ENCODE data around the gene MACROD2. TPM values are rescaled to one million over a fixed set of nuclear protein-coding genes. Genes with fewer than 3 reads are reported as not detected.
"Not testable (repeated sequence)": the region's sequence is repeated elsewhere in the genome, so short reads cannot be mapped to it uniquely, and the experiment has no call there.

MACROD2 gene
- total RNA-seq, 1 experiment from 2014 or later: 3.7 TPM

GRCh38 chr20:14925300-14925699 is 930.0 kb downstream of the MACROD2 start:
- H3K36me3 ChIP-seq (ENCODE audit: control insufficient read depth in 1 of 2, insufficient read depth in 2 of 2, low read length in 2 of 2): no peaks in the 10 kb centered on the region
- ChIA-PET RAD21 (ENCODE audit: low non-redundant PET in 1 of 2, low total read pairs in 2 of 2, uncharacterized antibody in 2 of 2, unreplicated experiment in 2 of 2) (no interaction called here), POLR2A (no interaction called here), CTCF (no interaction called here)
- ATAC-seq (no peak), DNase-seq (ENCODE audit: low read depth, low spot score) (no peak)
- TF ChIP-seq EZH2phosphoT487 (IDR thresholded peaks at IDR 0.05; ENCODE audit: borderline replicate concordance) (no peak), EZH2 (IDR thresholded peaks at IDR 0.05) (no peak), RAD21 (IDR thresholded peaks at IDR 0.05; ENCODE audit: low read depth) (no peak), SIN3A (IDR thresholded peaks at IDR 0.05; ENCODE audit: low read depth) (no peak), SRF (IDR thresholded peaks at IDR 0.05; ENCODE audit: low read depth) (no peak), ZNF274 (IDR thresholded peaks at IDR 0.05; ENCODE audit: low read depth, low read length) (no peak), SP1 (IDR thresholded peaks at IDR 0.05; ENCODE audit: low read depth) (no peak), REST (IDR thresholded peaks at IDR 0.05; ENCODE audit: low read depth) (no peak), ELF1 (IDR thresholded peaks at IDR 0.05; ENCODE audit: borderline replicate concordance, low read depth) (no peak), YY1 (IDR thresholded peaks at IDR 0.05; ENCODE audit: extremely low read depth, insufficient replicate concordance, low read depth, low read length) (no peak), EGR1 (IDR thresholded peaks at IDR 0.05; ENCODE audit: low read depth) (no peak), CBX3 (IDR thresholded peaks at IDR 0.05; ENCODE audit: low read depth) (no peak)
- TF ChIP-seq, protein P1, sequence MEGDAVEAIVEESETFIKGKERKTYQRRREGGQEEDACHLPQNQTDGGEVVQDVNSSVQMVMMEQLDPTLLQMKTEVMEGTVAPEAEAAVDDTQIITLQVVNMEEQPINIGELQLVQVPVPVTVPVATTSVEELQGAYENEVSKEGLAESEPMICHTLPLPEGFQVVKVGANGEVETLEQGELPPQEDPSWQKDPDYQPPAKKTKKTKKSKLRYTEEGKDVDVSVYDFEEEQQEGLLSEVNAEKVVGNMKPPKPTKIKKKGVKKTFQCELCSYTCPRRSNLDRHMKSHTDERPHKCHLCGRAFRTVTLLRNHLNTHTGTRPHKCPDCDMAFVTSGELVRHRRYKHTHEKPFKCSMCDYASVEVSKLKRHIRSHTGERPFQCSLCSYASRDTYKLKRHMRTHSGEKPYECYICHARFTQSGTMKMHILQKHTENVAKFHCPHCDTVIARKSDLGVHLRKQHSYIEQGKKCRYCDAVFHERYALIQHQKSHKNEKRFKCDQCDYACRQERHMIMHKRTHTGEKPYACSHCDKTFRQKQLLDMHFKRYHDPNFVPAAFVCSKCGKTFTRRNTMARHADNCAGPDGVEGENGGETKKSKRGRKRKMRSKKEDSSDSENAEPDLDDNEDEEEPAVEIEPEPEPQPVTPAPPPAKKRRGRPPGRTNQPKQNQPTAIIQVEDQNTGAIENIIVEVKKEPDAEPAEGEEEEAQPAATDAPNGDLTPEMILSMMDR (IDR thresholded peaks at IDR 0.05 in 2 of 3, conservative IDR thresholded peaks at IDR 0.05 in 1 of 3; ENCODE audit: borderline replicate concordance in 1 of 3, insufficient read depth in 1 of 3, low read depth in 2 of 3, low read length in 2 of 3): no peak
- no peak overlapping the region for H3K4me3 ChIP-seq (replicated peaks in 1 of 2; ENCODE audit: low read depth in 1 of 2, low read length in 2 of 2)
- H3K9ac ChIP-seq (ENCODE audit: low read length): no peak overlapping the region
- H3K79me2 ChIP-seq (ENCODE audit: insufficient read depth, low read length): no peaks in the 10 kb centered on the region
- peaks cover 6% of the 10 kb centered on the region in 2 experiments; a peak in 2 of 4 replicates for H3K4me1 ChIP-seq (ENCODE audit: control insufficient read depth in 1 of 2, insufficient read depth in 2 of 2, low read length in 2 of 2)
- H3K9me2 ChIP-seq (ENCODE audit: insufficient read depth): no peaks in the 10 kb centered on the region
- no peaks in the 10 kb centered on the region for H3K9me3 ChIP-seq (ENCODE audit: control insufficient read depth in 1 of 2, insufficient read depth in 1 of 2, low read depth in 1 of 2, low read length in 2 of 2)
- no TSS peak for BruUV-seq (replicated peaks)
- H2AFZ ChIP-seq (ENCODE audit: low read depth, low read length, poor library complexity, severe bottlenecking): no peak overlapping the region
- intact Hi-C loops (cut with micrococcal nuclease): no loop called here
- no peak overlapping the region for H3K4me2 ChIP-seq (ENCODE audit: low read length)
- no peaks in the 10 kb centered on the region for H3K27me3 ChIP-seq (ENCODE audit: insufficient read depth, low read length)
- H3K27ac ChIP-seq (ENCODE audit: low read depth, low read length): no peak overlapping the region
- H4K20me1 ChIP-seq (ENCODE audit: insufficient read depth): no peaks in the 10 kb centered on the region

- H3K9ac ChIP-seq (ENCODE audit: low read length); POLR2A ChIA-PET; H4K20me1 ChIP-seq (ENCODE audit: insufficient read depth); intact Hi-C loops (cut with micrococcal nuclease); ATAC-seq; H2AFZ ChIP-seq (ENCODE audit: low read depth, low read length, poor library complexity, severe bottlenecking); BruUV-seq (replicated peaks); DNase-seq (ENCODE audit: low read depth, low spot score); H3K36me3 ChIP-seq (ENCODE audit: control insufficient read depth in 1 of 2, insufficient read depth in 2 of 2, low read length in 2 of 2); H3K27me3 ChIP-seq (ENCODE audit: insufficient read depth, low read length); H3K9me2 ChIP-seq (ENCODE audit: insufficient read depth); H3K9me3 ChIP-seq (ENCODE audit: control insufficient read depth in 1 of 2, insufficient read depth in 1 of 2, low read depth in 1 of 2, low read length in 2 of 2); CTCF ChIA-PET; H3K27ac ChIP-seq (ENCODE audit: low read depth, low read length); H3K4me3 ChIP-seq (replicated peaks in 1 of 2; ENCODE audit: low read depth in 1 of 2, low read length in 2 of 2); H3K4me1 ChIP-seq (ENCODE audit: control insufficient read depth in 1 of 2, insufficient read depth in 2 of 2, low read length in 2 of 2); RAD21 ChIA-PET (ENCODE audit: low non-redundant PET in 1 of 2, low total read pairs in 2 of 2, uncharacterized antibody in 2 of 2, unreplicated experiment in 2 of 2); H3K79me2 ChIP-seq (ENCODE audit: insufficient read depth, low read length); H3K4me2 ChIP-seq (ENCODE audit: low read length): not testable (repeated sequence)
Measured at GRCh38 chr20:14926436-14926835, 931.1 kb downstream of the MACROD2 start.

All from HCT116 (cell line).